Measurements from ENCODE around the gene OTOP2. TPM values are rescaled to one million over a fixed set of nuclear protein-coding genes. Genes with fewer than 3 reads are reported as not detected.

OTOP2 gene
- total RNA-seq, 4 donors from 2014 or later: not detected

DNA sequence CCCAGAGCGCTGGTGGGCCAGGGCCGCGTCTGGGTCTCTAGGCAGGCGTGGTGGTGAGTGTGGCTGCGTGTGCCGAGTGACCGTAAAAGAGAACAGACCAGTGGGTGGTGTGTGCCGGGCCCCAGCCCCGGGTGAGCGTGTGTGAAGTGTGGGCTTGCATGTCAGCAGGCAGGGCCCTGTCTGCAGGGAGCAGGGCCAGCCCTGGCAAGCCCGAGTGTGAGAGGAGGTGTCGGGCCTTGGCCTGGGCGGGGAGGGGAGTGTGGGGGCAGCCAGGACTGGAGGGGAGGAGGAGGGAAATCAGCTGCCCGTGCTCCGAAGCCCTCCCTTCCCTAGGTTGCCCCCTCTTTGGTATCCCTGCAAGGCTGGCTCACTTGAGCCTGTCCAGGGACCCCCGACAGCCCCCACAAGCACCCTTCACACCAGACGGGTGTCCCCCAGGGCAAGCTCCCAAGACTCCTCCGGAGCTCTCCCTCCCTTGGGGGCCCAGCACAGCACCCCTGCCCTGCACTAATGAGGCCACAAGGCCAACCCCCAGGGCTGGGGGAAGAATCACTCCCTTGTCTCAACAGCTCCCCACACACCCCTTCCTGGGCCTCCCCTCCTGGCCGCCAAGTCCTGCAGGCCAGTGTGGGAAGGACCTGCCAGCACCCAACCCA, 2.9 kb upstream of the OTOP2 start:
- DNase-seq (ENCODE audit: low spot score in 2 of 2): no peak
- no peak overlapping the region for H3K4me3 ChIP-seq (ENCODE audit: low read depth, poor library complexity, severe bottlenecking)
- TF ChIP-seq POLR2A (IDR thresholded peaks at IDR 0.05): no peak
- TF ChIP-seq, protein P1, sequence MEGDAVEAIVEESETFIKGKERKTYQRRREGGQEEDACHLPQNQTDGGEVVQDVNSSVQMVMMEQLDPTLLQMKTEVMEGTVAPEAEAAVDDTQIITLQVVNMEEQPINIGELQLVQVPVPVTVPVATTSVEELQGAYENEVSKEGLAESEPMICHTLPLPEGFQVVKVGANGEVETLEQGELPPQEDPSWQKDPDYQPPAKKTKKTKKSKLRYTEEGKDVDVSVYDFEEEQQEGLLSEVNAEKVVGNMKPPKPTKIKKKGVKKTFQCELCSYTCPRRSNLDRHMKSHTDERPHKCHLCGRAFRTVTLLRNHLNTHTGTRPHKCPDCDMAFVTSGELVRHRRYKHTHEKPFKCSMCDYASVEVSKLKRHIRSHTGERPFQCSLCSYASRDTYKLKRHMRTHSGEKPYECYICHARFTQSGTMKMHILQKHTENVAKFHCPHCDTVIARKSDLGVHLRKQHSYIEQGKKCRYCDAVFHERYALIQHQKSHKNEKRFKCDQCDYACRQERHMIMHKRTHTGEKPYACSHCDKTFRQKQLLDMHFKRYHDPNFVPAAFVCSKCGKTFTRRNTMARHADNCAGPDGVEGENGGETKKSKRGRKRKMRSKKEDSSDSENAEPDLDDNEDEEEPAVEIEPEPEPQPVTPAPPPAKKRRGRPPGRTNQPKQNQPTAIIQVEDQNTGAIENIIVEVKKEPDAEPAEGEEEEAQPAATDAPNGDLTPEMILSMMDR (IDR thresholded peaks at IDR 0.05): no peak
- 30 to 36% methylated on average over 19 of the region's 19 CpGs for WGBS, 2 donors
- intact Hi-C loops (cut with DNase I; ENCODE audit: low total_unique reads): no loop called here

DNA sequence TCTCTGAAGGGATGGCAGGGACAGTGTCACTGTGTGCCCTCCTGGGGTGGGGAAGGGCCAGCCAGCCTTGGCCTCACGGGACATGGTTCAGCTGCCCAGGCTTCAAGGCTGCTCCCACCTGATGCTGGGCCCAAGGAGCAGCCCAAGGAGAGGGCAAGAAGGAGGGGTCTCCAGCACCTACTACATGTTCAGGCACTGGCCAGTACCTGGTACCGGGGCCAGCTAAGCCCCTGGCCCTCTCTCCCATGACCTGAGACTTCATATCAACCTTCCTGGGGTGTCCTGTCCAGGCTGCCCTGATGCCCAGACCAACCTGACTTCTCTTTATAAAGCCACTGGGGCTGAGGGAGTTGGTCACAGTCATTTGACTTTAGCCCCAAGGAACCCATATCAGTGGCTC, 2.3 kb upstream of the OTOP2 start:
- WGBS, 2 donors: 95% methylated on average over 2 of the region's 2 CpGs; no CpG with 5 or more reads in 1 of the 2 donors
- intact Hi-C loops (cut with DNase I; ENCODE audit: low total_unique reads): loop anchor here (2.0 kb wide), 1 partner anchor 37 kb away; no protein-coding TSS in a partner anchor
- TF ChIP-seq, protein P1 (IDR thresholded peaks at IDR 0.05): no peak
- TF ChIP-seq POLR2A (IDR thresholded peaks at IDR 0.05): no peak
- no peak overlapping the region for H3K4me3 ChIP-seq (ENCODE audit: low read depth, poor library complexity, severe bottlenecking)
- DNase-seq (ENCODE audit: low spot score in 2 of 2): no peak

DNA sequence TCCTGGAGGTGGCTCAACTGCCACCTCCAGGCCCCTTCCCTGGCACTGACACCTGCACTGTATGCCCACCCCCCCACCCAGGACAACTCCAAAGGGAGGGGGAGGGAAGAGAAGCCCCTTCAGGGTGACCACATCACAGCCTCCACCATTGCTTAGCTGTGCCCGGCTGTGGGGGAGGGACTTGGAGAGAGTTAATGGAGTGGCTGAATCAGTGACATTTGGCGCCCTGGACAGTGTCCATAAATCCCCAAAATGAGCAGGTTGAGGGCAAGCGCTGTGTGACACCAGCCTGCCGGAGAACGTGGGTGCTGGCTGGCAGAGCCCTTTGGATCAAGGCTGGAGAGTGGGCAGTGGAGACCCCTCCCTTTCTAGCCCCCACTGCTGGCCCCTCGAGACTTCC, 1.9 kb upstream of the OTOP2 start:
- H3K4me3 ChIP-seq (ENCODE audit: low read depth, poor library complexity, severe bottlenecking): no peak overlapping the region
- intact Hi-C loops (cut with DNase I; ENCODE audit: low total_unique reads): loop anchor here (2.0 kb wide), 1 partner anchor 37 kb away; no protein-coding TSS in a partner anchor

DNA sequence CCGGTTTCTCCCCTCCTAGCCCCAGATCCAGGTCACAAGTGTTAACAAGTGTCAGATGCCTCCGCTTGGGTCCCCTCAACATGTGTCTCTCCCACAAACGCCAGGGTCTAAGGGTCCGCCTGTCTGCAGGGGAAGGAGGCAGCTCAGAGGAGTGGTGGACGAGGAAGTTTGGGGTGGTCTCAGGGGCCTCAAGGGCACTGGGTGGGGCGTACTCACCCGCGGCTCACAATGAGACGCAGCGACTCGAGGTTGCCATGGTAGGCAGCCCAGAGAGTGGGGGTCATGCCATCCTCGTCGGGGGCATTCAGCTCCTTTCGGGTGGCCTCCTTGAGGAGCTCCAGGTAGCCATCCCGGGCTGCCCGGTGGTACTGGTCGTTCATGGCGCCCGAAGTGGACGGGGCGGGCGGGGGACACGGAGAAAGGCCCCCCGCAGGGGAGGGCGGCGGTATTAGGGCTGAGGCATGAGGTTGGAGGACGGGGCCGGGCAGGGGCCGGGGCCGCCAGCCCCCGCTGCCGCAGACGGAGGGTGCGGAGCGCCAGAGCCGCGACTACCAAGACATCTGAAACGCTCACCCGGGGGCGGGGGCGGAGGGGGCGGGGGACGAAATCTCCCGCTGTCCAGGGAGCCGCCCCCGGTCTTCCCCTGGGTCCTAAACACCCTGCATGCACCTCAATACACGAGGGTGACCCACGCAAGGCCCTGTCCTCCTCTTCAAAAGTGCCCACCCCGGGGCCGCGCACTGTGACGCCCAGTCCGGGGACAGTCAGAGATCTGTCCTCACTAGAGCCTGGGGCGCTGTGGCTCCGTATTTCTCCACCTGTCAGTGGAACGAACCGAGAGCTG, 1.2 kb upstream of the OTOP2 start, which contains the start of gene USH1G:
USH1G (minus strand) TSS at position 562 of the 844 bp plus-strand sequence; CDS start at position 380, 182 bp downstream.
- no peak for TF ChIP-seq POLR2A (IDR thresholded peaks at IDR 0.05)
- TF ChIP-seq, protein P1 (IDR thresholded peaks at IDR 0.05): no peak
- H3K4me3 ChIP-seq (ENCODE audit: low read depth, poor library complexity, severe bottlenecking): peak within 1 kb of the TSS; percentile 13
- DNase-seq (ENCODE audit: low spot score in 2 of 2): no peak
- intact Hi-C loops (cut with DNase I; ENCODE audit: low total_unique reads): loop anchor here (2.0 kb wide), 1 partner anchor 36 kb away; no protein-coding TSS in a partner anchor
- WGBS, 2 donors: 4 to 6% methylated on average over 24 of the region's 57 CpGs

More for the DNA sequence above, 1.9 kb upstream of the OTOP2 start:
- TF ChIP-seq, protein P1 (IDR thresholded peaks at IDR 0.05): no peak
- no peak for TF ChIP-seq POLR2A (IDR thresholded peaks at IDR 0.05)
- WGBS, 2 donors: 50 to 54% methylated on average over 5 of the region's 6 CpGs
- DNase-seq (ENCODE audit: low spot score in 2 of 2): no peak

DNA sequence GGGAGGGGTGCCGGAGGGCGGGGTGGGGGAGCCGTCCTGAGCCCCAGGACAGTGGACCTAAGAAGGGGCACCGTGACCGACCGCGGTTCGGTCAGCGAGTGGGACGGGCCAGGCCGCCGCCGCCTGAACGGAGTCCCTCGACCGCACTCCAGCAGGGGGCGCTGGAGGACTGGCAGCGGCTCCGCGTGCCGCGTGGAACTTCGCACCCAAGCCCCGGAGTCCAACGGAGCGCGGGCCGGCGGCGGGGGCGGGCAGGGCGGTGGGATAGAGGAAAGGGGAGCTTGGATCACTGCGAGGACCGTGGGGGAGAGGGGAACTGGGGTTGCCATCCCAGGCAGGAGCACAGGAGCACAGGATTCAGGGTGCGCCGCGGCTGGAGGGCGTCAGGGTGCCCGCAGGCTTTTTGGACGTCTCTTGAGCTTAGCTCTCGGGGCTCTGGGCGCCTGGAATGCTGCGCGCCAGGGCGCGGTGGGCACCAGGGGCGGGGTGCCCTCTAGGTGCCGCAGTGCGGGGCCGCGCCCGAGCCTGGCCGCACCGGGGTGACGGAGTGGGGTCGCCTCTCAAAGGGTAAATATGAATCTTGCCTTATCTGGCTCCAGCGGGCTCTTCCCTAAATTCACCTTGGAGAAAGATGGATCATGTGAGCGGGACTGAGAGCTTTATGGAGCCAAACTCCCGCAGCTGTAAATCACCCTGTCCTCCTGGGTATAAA, 379 bp upstream of the OTOP2 start:
- intact Hi-C loops (cut with DNase I; ENCODE audit: low total_unique reads): loop anchor here (2.0 kb wide), 1 partner anchor 35 kb away; no protein-coding TSS in a partner anchor

More for the DNA sequence above, 379 bp upstream of the OTOP2 start:
- 1 to 3% methylated on average over 18 to 28 of the region's 59 CpGs for WGBS, 2 donors
- TF ChIP-seq, protein P1 (IDR thresholded peaks at IDR 0.05): no peak
- TF ChIP-seq POLR2A (IDR thresholded peaks at IDR 0.05): no peak
- peak; percentile 38 to 92 for DNase-seq (ENCODE audit: low spot score in 2 of 2)
- peak overlapping the region; percentile 13 for H3K4me3 ChIP-seq (ENCODE audit: low read depth, poor library complexity, severe bottlenecking)
